HL-60 (cell line): ENCODE data around the gene DDX5.

Experiments used
- CTCF ChIP-seq: IDR thresholded peaks from one replicate; pipeline ENCODE4 v1.5.1; 2011; ENCODE audit warnings: low read length, control low read depth, inconsistent platforms; ENCODE audit not compliant: insufficient read depth
- GABPA ChIP-seq: IDR thresholded peaks from 2 replicates; pipeline ENCODE4 v1.6.1; 2012; ENCODE audit warnings: low read depth
- POLR2AphosphoS5 ChIP-seq: IDR thresholded peaks from 2 replicates; pipeline ENCODE4 v1.6.1; 2012; ENCODE audit warnings: low read depth

DNA sequence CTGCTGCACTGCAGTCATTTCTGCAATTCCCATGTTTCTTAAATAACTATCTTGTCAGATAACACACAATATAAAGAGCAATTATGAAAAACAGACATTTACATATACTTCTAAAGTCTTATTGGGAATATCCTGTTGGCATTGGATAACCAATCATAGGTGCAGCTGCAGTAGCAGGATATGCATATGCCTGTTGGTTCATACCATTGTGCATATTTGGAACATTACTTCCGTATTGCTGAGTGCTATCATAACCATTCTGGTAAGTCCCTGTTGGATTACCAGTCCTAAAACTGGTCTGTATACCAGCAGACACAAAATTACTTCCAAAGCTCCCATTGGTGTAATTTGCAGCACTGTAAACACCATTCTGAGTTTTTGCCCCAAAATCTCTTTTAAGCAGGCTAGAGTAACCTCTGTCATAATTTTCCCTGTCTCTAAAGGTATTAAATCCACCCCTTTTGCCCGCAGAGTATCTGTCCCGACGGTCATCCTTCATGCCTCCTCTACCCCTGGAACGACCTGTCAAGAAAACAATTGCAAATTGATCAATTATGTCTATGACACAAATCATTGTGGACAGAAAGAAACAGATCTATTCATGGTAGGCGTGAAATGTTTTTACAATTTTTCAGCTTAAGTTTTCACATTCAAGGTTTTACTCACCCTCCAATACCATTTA is 6.1 kb downstream of the DDX5 start:
- TF ChIP-seq GABPA (no peak), POLR2AphosphoS5 (no peak; the same call in 1 of the 2 replicates), CTCF (no peak)
